ENCODE results near the gene PHF21A.

Gene PHF21A

DNA sequence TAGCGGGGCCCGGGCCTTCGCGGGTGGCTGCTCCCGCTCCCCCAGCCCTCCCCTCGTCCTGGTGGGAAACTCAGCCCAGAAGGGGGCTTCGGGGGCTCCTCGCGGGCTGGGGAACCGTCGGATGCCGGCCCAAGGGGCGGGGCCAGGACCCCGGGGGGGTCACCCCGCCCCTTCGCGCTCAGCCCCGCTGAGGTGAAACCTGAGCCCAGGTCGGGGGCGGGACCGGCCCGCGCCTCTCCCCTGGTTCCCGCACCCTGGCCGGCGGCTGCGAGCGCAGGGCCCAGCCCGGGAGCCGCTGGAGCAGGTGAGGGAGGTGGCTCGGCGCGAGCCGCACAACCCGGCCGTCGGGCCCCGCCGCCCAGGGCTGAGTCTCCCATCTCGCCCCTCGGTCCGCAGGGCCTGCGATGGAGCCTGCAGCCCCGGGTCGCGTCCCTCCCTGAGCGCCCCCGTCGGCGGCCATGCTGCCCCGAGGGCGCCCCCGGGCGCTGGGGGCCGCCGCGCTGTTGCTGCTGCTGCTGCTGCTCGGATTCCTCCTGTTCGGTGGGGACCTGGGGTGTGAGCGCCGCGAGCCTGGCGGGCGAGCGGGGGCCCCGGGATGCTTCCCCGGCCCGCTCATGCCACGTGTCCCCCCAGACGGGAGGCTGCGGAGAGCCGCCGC is 198.7 kb downstream of the PHF21A start, which contains the start of gene LARGE2:
Gene LARGE2 (plus strand): TSS at position 232 of the 658 bp plus-strand sequence. CDS start 227 bp downstream, at position 459.
- no peaks in the 10 kb centered on the region for H3K9me3 ChIP-seq
- peak within 1 kb of the TSS; percentile 83 for H3K9ac ChIP-seq
- peak within 1 kb of the TSS; percentile 84 for H3K27ac ChIP-seq
- H3K4me3 ChIP-seq: peak within 1 kb of the TSS; percentile 73
- no peak for TF ChIP-seq Cebpa-rat (IDR thresholded peaks at IDR 0.05)
- H3K27me3 ChIP-seq: peaks cover 38% of the 10 kb centered on the region
- peak within 1 kb of the TSS; percentile 96 for H3K4me2 ChIP-seq
- H3K4me1 ChIP-seq: peaks cover 89% of the 10 kb centered on the region
- H4K20me1 ChIP-seq: peaks cover 9% of the 10 kb centered on the region; the same call in 1 of the 2 replicates
- peaks cover 16% of the 10 kb centered on the region for H3K36me3 ChIP-seq

GRCh38 chr11:45921561-45922424 is 199.5 kb downstream of the PHF21A start:
- peak overlapping the region; percentile 84 for H3K27ac ChIP-seq

GRCh38 chr11:45920531-45921477 is 200.4 kb downstream of the PHF21A start:
- Histone ChIP-seq H3K4me2 (peak overlapping the region; percentile 98), H3K27ac (no peak overlapping the region), H3K9ac (no peak overlapping the region), H3K9me3 (no peaks in the 10 kb centered on the region), H3K36me3 (peaks cover 7% of the 10 kb centered on the region), H3K27me3 (peaks cover 38% of the 10 kb centered on the region), H4K20me1 (peaks cover 27% of the 10 kb centered on the region; the same call in 1 of the 2 replicates), H3K4me3 (peak overlapping the region; percentile 73; the same call in 1 of the 2 replicates), H3K4me1 (peaks cover 85% of the 10 kb centered on the region)
- no peak for TF ChIP-seq Cebpa-rat (IDR thresholded peaks at IDR 0.05)

More at GRCh38 chr11:45921561-45922424, 199.5 kb downstream of the PHF21A start:
- H3K4me2 ChIP-seq: peak overlapping the region; percentile 96
- peaks cover 17% of the 10 kb centered on the region; the same call in 1 of the 2 replicates for H4K20me1 ChIP-seq
- H3K27me3 ChIP-seq: peaks cover 38% of the 10 kb centered on the region
- no peak for TF ChIP-seq Cebpa-rat (IDR thresholded peaks at IDR 0.05)
- peaks cover 8% of the 10 kb centered on the region for H3K36me3 ChIP-seq
- H3K4me1 ChIP-seq: peaks cover 86% of the 10 kb centered on the region
- H3K4me3 ChIP-seq: peak overlapping the region; percentile 73
- H3K9me3 ChIP-seq: no peaks in the 10 kb centered on the region
- peak overlapping the region; percentile 83 for H3K9ac ChIP-seq

DNA sequence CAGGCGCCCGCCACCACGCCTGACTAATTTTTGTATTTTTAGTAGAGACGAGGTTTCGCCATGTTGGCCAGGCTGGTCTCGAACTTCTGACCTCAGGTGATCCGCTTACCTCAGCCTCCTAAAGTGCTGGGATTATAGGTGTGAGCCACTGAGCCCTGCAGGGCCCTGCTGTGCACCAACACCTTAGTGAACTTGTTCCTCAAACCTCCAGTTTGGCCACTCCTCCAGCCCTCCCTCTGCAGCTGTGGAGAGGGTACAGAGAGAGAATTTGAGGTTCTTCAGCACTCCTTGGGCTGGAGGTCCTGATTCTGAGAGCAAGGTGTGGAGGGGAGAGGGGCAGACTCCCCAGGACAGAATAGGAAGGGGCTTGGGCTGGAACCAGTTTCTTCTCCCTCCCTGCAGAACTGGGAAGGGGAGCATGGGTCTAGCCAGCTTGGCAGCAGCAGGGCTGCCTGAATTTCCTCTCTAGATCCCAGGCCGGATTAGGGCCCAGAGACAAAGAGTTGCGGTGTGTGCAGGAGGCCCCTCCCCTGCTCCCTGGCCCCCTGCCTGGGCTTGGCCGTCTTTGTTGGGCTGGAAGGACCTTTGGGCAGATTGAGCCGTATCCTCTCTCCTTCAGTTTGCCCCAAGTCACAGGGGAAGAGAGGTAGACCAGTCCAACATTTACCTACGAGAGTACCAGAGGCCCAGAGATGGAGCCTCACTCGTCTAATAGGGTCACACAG is 201.3 kb downstream of the PHF21A start:
- Histone ChIP-seq H4K20me1 (peaks cover 34% of the 10 kb centered on the region; the same call in 1 of the 2 replicates), H3K27ac (no peak overlapping the region), H3K9me3 (no peaks in the 10 kb centered on the region), H3K4me3 (no peak overlapping the region), H3K27me3 (peaks cover 38% of the 10 kb centered on the region), H3K4me1 (peaks cover 77% of the 10 kb centered on the region), H3K36me3 (peaks cover 16% of the 10 kb centered on the region), H3K4me2 (peak overlapping the region; percentile 98), H3K9ac (no peak overlapping the region)
- TF ChIP-seq Cebpa-rat (IDR thresholded peaks at IDR 0.05): no peak

DNA sequence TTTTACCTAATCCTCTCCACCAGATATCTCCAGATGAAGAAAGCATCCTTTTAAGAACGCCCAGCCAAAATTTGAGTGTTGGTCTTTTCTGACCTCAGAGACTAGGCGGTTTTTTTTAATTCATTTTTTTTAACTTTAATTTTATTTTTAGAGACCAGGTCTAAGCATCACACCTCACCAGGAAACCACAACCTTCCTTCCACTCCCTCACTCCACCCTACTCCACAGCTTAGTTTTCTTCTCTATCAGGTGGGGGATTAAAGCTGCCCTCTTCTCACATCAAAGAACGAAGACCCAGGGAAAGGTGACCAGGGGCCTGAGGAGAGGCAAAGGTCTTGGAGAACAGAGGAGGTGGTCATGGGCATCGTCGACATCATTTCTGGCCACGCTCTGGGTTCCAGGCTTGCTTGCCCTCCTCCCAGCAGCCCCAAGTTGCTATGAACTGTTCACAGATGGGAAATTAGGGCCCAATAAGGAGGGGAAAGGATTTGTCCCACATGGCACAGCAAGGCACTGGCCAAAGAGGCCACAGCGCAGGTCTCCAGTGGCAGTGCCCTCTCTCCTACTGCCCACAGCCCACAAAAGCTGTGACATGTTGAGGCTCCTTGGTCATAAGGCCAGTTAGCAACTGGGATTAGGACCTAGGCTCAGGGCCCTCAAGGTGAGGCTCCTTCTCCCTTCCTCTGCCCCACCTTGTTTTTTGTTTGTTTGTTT is 202.1 kb downstream of the PHF21A start:
- H3K4me3 ChIP-seq: peak overlapping the region; percentile 91
- H3K27ac ChIP-seq: no peak overlapping the region
- peaks cover 38% of the 10 kb centered on the region for H3K27me3 ChIP-seq
- H3K4me1 ChIP-seq: peaks cover 68% of the 10 kb centered on the region
- H3K9me3 ChIP-seq: no peaks in the 10 kb centered on the region
- H4K20me1 ChIP-seq: peaks cover 35% of the 10 kb centered on the region
- H3K4me2 ChIP-seq: peak overlapping the region; percentile 98
- no peak overlapping the region for H3K9ac ChIP-seq
- peaks cover 24% of the 10 kb centered on the region for H3K36me3 ChIP-seq
- no peak for TF ChIP-seq Cebpa-rat (IDR thresholded peaks at IDR 0.05)

DNA sequence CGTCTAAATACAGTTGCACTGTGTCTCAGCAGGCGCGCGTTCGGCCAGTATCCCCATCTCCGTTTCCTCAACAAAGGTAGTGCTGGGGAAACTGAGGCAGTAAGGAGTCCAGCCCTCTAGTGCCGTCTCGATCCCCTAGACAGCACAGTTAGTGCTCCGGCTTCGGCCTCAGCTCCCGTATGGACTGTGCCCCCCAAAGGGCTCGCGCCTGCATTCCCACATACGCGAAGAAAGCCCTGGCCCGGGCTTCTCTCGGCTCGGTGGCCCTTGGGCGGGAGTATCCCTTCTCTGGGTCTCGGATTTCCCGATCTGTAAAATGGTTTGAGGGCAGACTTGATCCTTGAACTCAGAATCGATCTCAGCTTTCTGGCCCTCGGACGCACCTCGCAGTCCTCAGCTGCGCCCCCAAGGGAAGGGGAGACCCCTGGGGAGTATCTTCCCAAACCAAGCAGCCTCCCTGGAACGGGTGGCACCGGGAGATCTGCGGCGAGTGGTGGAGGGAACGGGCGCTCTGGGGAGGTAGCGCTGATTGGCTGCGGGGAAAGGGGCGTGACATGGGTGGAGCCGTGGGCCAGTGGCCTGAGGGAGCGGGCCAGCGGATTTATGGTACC is 202.8 kb downstream of the PHF21A start:
- H3K36me3 ChIP-seq: peaks cover 31% of the 10 kb centered on the region
- peak overlapping the region; percentile 91 for H3K4me3 ChIP-seq
- no peak for TF ChIP-seq Cebpa-rat (IDR thresholded peaks at IDR 0.05)
- peak overlapping the region; percentile 94 for H3K9ac ChIP-seq
- peak overlapping the region; percentile 94 for H3K27ac ChIP-seq
- peaks cover 62% of the 10 kb centered on the region for H3K4me1 ChIP-seq
- H3K27me3 ChIP-seq: peaks cover 36% of the 10 kb centered on the region
- H3K9me3 ChIP-seq: no peaks in the 10 kb centered on the region
- H3K4me2 ChIP-seq: peak overlapping the region; percentile 98
- peaks cover 40% of the 10 kb centered on the region for H4K20me1 ChIP-seq

DNA sequence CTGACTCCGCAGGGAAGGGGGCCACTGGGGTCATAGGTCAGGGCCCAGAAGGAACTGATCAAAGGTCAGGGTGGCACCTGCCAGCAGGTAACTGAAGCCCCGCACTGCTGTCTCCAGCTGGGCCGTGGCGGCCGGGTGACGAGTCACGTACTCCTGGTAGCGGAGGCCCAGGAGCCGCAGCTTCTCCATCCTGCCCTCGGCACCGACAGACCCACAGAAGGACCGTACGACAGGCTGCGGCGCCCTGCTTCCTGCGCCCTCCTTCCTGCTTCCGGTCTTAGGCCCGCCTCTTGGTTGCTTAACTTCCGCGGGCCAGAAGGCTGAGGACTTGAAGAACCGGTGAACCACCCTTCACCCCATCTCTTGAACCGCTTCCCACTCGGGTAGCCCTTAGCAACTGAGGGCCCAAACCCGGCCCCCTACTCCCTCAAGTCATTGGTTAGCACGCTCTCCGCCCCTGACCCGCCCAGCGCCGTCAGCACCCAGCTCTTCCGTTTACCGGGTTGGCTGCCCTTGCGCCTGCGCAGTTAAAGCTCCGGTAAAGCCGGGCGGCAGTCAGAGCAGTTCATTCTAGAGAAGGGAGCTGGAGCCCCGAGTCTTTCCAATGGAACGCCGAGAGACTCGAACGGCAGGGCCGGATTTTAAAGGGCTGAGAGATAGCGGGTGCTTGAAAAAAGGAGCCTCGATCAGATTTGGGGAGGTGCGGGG is 203.5 kb downstream of the PHF21A start, which contains the start of gene PEX16:
Gene PEX16 (minus strand): TSS at position 255 of the 708 bp plus-strand sequence. CDS start 66 bp downstream, at position 189.
- Histone ChIP-seq H3K9ac (peak within 1 kb of the TSS; percentile 94), H3K9me3 (no peaks in the 10 kb centered on the region), H3K36me3 (peaks cover 37% of the 10 kb centered on the region), H3K27me3 (peaks cover 30% of the 10 kb centered on the region), H3K27ac (peak within 1 kb of the TSS; percentile 94), H4K20me1 (peaks cover 47% of the 10 kb centered on the region), H3K4me3 (peak within 1 kb of the TSS; percentile 91), H3K4me2 (peak within 1 kb of the TSS; percentile 98), H3K4me1 (peaks cover 55% of the 10 kb centered on the region)
- TF ChIP-seq Cebpa-rat (IDR thresholded peaks at IDR 0.05): peak; percentile 99

Data from BLaER1 (cell line).